Measurements from ENCODE around the gene FLACC1.

FLACC1 gene

GRCh38 chr2:201276511-201276910 is 80.6 kb downstream of the FLACC1 start:
- no peak for DNase-seq (ENCODE audit: low read depth, low spot score)

GRCh38 chr2:201275990-201276389 is 81.2 kb downstream of the FLACC1 start:
- DNase-seq (ENCODE audit: low read depth, low spot score) = peak; percentile 18

DNA sequence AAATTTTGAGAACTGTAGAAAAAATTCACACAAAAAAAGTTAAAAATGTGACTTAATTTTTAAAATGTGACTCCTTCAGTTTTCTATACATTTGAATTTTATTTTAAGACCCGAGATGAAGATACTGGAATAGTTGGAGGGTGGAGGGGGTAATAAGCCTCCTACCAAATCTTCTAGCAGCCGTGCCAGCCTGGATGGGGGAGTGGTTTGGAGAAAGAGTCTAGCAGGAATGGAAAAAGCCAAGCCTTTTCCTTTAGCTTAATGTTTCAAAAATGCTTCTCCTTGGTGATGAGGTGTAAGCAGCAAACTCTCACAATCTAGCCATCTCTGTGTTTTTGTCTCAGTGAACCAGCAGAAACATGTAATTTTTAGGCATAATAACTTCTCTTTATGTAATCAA is 82.1 kb downstream of the FLACC1 start:
- DNase-seq (ENCODE audit: low read depth, low spot score) = no peak

GRCh38 chr2:201273330-201273983 is 83.7 kb downstream of the FLACC1 start:
- DNase-seq (ENCODE audit: low read depth, low spot score) = no peak

- DNase-seq (ENCODE audit: low read depth, low spot score) = no peak
These were observed 85.2 kb downstream of the FLACC1 start for GRCh38 chr2:201271917-201272316.

- no peak for DNase-seq (ENCODE audit: low read depth, low spot score)
These were observed 86.7 kb downstream of the FLACC1 start for GRCh38 chr2:201270293-201271001.

- no peak for DNase-seq (ENCODE audit: low read depth, low spot score)
These were observed 87.4 kb downstream of the FLACC1 start for GRCh38 chr2:201269764-201270163.

GRCh38 chr2:201267278-201268030 is 89.7 kb downstream of the FLACC1 start:
- no peak for DNase-seq (ENCODE audit: low read depth, low spot score)

DNA sequence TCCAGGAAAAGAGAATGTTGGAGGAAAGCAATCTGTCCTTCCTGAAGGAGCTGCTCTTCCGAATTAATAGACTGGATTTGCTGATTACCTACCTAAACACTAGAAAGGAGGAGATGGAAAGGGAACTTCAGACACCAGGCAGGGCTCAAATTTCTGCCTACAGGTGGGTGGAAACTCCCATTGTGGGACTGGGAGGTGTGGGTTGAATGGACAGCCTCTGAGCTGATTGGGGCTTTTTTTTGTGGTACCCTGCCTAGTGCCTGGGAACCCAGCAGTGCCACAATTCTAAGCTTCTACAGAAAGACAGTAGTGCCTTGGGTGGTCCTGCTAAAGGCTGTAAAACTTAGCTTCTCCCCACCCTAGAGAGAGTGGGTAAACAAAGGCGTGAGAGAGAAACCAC is 90.5 kb downstream of the FLACC1 start:
- no peak for DNase-seq (ENCODE audit: low read depth, low spot score)

DNA sequence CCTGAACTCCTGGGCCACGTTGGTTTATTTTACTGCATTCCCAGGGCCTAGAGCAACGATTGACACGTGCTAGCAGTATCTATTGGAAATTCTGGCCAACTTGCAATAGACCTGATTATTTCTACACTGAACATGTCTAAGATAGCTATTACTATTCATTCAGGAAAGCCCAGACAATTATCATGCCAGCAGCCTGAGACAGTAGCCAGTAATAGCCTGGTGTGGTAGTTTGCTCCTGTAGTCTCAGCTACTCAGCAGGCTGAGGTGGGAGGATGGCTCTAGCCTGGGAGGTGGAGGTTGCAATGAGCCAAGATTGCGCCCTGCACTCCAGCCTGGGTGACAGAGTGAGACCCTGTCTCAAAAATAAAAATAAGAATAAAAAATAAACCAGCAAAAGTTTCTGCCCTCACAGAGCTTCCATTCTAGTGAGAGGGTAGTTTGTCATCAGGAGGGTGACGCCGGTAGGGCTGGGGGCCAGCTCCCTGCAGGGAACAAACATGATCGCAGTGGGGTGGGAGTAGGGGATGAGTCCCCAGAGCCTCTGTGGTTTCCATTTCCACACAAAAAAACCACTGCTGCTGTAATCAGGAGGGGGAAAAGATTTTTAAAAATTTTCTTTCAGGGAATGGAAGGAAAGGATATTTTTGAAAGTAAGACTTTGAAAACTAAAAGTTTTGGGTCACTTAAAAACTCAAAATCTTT is 92.5 kb downstream of the FLACC1 start:
- no peak for DNase-seq (ENCODE audit: low read depth, low spot score)

DNA sequence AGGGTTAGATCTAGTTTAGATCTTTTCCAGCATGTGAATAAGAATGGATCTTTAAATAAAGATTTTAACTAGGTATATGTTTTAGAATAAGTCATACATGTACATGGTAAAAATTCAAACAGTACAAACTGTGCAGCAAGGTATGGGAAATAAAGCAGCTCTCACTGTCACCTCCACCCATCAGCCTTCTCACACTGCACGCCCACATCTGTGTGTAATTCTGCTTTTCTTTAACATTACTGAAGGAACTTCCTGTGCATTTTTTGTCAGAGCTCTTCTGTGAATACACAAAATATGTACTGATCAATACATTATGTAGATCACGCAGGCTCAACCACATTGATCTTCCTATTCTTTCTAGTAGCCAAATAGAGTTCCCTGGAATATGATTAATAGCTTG is 93.4 kb downstream of the FLACC1 start:
- no peak for DNase-seq (ENCODE audit: low read depth, low spot score)

DNA sequence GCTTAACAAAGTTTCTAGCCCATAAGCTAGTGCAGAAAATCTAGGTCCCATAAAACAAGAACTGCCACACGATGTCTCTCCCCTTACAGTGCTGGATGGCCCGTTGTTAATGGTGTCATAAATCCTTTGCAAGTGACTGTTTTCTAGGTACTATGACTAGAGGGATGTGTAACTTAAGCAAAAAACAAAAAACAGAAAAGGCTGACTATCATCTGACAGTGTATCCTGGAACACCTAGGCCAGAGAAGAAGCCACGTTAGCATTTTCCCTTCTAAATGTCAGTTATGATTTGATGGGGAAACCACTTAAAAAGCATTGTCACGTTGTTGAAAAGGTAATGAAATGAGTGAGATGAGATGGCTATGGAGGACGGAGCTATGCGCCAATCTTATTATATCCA is 94.4 kb downstream of the FLACC1 start:
- no peak for DNase-seq (ENCODE audit: low read depth, low spot score)

GRCh38 chr2:201261906-201262305 is 95.2 kb downstream of the FLACC1 start:
- DNase-seq (ENCODE audit: low read depth, low spot score) = no peak

DNA sequence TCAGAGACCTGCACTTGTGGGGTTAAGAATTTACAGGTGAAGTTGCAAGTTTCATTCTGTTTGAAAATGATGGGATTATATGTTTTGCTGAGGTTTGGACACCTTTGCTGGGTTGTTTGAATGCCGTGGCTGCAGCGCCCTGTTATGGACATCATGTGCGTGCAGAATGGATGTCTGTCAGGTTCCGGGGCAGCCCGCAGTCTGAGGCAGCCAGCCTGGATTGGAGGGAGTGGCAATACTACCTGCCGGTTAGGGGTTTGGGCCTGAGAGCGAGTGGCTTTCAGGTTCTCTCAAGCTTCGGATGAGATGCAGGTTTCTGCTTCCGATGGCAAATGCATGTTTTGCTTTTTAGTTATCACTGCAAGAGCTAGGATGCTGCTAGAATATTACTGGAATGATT is 95.7 kb downstream of the FLACC1 start:
- DNase-seq (ENCODE audit: low read depth, low spot score) = no peak

DNA sequence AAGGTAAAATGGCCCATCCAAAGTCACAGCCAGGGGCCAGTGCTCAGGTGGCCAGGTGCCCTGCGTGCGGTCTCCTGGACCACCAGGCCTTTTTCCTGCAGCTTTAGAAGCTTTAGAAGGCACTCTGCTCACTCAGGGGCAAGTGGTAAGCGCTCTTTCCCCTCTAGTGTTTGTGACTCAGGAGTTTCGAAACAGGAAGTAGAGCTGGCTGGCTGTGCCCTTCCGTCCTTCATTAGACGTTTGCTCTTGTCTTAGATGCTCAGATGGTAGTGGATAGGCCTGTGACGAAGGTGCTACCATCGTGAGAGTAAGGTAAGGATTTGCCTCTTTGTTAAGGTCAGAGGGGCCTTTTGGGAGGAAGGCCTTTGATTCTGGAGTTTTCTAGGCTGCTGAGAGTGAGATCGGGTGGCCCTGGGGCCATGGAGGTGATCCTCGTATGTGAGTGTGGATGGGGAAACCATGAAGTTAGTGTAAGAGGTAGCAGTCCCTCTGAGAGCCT is 96.8 kb downstream of the FLACC1 start, which contains the start of gene CASP8:
TSS of gene CASP8 (plus strand) at position 235 of the 499 bp plus-strand sequence. CDS start 5,951 bp downstream, outside the sequence.
- DNase-seq (ENCODE audit: low read depth, low spot score) = no peak

DNA sequence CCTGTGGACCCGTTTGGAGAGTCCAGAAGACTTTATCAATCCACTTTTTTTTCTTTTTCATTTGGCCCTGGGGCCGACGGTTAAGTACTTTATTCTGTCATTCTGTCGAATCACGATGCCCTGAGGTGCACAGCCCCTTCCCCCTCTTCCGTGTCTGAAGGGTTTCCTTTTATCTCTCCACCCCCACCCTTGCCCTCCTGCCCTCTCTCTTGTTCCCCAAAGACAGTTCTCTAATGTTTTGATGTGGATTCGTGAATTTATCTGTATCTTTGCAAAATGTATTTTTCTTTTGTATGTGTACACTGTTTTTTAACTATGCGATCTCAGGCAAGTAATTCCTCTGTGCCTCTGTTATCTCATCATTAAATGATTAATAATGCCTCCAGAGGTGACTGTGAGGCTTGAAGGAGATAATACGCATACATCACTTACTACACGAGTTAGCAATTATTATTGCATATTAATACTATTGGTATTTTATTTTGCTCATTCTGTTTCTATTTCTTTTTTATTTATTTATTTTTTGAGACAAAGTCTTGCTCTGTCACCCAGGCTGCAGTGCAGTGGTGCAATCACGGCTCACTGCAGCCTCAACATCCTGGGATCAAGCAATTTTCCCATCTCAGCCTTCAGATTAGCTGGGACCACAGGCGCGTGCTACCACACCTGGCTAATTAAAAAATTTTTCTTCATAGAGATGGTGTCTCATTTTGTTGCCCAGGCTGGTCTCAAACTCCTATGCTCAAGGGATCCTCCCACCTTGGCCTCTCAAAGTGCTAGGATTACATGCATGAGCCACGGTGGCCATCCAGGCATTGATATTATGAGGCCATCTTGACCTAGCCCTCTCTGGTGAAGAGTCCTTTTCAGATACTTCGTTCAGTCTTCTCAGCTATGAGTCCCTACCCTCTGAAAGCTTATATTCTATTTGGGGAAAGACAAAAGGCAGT is 98.2 kb downstream of the FLACC1 start:
- no peak for DNase-seq (ENCODE audit: low read depth, low spot score)

GRCh38 chr2:201257956-201258665 is 99.0 kb downstream of the FLACC1 start:
- peak; percentile 65 for DNase-seq (ENCODE audit: low read depth, low spot score)

DNA sequence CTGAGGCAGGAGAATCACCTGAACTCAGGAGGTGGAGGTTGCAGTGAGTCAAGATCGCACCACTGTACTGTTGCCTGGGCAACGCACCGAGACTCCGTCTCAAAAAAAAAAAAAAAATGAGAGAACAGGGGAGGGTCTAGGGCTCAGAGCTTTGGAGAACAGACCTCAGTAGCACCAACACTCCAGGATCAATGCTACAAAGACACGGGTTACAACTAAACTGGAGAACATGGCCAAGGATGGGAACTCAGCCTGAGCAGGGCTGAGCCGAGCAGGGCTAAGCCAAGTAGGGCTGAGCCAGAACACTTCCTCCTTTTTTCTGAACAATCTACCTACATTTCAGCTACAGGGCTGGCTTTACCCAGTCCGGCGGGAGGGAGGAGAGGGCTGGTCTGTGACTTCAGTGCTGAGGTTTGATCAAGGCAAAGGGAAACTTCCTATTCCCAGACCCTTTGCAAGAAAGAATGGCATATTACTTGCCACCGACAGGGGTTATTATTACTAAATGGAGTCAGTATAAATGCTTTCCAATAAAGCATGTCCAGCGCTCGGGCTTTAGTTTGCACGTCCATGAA is 99.7 kb downstream of the FLACC1 start:
- peak; percentile 56 for DNase-seq (ENCODE audit: low read depth, low spot score)

DNA sequence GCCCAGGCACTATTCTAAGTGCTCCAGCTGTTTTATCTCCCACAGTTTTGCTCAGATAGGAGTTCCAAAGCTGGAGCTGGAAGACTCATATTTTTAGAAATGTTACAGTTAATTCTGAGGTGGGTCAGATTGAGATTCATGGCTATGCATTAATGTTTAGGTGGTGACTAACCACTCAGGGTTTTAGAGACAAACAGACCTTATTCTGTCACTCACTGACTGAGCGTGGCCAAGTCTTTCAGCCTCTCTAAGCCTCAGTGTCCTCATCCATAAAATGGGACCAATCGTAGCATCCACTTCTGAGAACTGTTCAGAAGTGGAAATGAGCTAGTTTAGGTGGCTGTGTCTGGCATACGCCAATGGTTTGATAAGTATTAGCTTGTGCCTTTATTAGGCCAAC is 101.1 kb downstream of the FLACC1 start:
- DNase-seq (ENCODE audit: low read depth, low spot score) = no peak
